Rectal smooth muscle tissue (tissue), 1 donor: ENCODE measurements around the gene DACH1.

ENCODE experiments used
- H3K27ac ChIP-seq: one replicate; pipeline ENCODE4 v1.7.0; 2013; ENCODE audit warnings: low read depth, low read length, inconsistent platforms
- H3K27me3 ChIP-seq: one replicate; pipeline ENCODE4 v1.7.0; 2013; ENCODE audit warnings: low read length; ENCODE audit not compliant: control insufficient read depth, insufficient read depth
- H3K36me3 ChIP-seq: one replicate; pipeline ENCODE4 v1.7.0; 2013; ENCODE audit warnings: low read length; ENCODE audit not compliant: control insufficient read depth, insufficient read depth
- H3K4me1 ChIP-seq: one replicate; pipeline ENCODE4 v1.7.0; 2013; ENCODE audit warnings: low read length; ENCODE audit not compliant: control insufficient read depth, insufficient read depth
- H3K4me3 ChIP-seq: one replicate; pipeline ENCODE4 v1.7.0; 2013; ENCODE audit warnings: low read length
- H3K9ac ChIP-seq: one replicate; pipeline ENCODE4 v1.7.0; 2013; ENCODE audit warnings: low read length

The DACH1 gene

DNA sequence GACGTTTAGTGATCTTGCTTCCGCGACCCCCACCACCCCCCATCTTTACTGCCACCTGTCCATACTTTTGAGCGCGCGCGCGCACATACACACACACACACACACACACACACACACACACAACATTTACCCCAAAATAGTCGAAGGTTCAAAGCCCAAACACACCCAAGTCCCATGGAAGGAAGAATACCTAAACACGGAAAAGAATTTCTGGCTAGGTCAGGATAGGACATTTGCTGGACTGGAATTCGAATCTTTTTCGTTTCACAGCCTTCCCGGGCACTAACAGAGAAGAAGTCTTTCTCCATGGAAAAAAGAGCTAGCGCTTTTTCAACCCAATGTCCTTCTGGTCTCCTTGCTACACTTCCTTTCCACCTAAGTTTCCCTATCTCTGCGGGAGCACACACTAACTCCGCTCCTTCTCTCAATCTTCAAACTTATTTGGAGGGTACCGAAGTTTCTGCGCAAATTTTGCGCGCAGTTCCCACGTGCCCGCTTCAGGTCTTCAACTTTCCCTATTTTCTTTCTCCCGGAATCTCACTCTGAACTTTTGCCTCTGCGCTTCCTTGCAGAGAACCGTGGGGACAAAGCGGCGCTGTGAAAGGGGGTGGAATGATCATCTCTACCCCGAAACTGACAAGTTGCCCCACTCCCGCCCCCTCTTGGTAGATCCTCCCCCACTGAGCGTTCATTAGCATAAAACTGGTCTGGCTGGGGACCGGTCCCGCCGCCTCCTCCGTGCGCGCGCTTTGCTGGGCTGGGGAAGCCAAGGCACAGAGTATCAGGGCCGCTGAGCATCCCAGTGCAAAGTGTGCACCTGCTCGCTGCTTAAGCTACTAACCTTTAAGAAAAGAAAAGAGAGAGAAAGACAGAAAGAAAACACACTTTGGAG, 2.7 kb downstream of the DACH1 start:
- Histone ChIP-seq H3K4me1 (no peaks in the 10 kb centered on the region), H3K36me3 (no peaks in the 10 kb centered on the region), H3K4me3 (peak overlapping the region; percentile 83), H3K27ac (no peak overlapping the region), H3K9ac (no peak overlapping the region), H3K27me3 (no peaks in the 10 kb centered on the region)

DNA sequence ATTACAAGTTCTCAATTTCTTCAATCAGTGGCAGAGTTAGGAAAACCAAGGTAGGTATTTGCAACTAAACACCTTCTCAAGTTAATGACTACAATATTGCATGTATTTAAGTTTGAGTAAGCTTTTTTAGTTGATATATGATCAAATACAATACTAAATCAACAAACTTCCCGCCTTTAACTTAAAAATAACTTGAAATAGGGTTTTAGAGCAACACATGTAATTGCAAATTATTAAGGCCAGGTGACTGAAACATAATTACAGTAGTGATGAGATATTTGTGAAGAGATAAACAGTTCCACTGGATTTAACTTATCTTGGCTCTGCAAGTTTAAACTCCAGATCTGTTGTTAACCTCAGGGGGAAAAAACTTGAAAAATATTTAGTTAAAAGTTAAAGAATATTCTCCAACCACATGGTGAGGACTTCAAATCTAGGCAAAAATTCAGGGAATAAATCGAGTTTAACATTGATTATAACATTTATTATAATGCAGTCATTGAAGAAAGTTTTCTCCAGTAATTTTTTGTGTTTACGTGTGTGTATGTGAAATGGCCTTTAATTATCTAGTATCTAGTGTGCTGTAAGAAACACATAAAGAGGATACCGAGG, 3.6 kb downstream of the DACH1 start:
- no peak overlapping the region for H3K4me3 ChIP-seq
- no peaks in the 10 kb centered on the region for H3K36me3 ChIP-seq
- no peaks in the 10 kb centered on the region for H3K4me1 ChIP-seq
- H3K27ac ChIP-seq, result no peak overlapping the region
- no peak overlapping the region for H3K9ac ChIP-seq
- H3K27me3 ChIP-seq, result no peaks in the 10 kb centered on the region

GRCh38 chr13:71862459-71862943, 4.5 kb downstream of the DACH1 start:
- Histone ChIP-seq H3K27ac (no peak overlapping the region), H3K4me1 (no peaks in the 10 kb centered on the region), H3K36me3 (no peaks in the 10 kb centered on the region), H3K27me3 (no peaks in the 10 kb centered on the region), H3K9ac (no peak overlapping the region), H3K4me3 (no peak overlapping the region)

DNA sequence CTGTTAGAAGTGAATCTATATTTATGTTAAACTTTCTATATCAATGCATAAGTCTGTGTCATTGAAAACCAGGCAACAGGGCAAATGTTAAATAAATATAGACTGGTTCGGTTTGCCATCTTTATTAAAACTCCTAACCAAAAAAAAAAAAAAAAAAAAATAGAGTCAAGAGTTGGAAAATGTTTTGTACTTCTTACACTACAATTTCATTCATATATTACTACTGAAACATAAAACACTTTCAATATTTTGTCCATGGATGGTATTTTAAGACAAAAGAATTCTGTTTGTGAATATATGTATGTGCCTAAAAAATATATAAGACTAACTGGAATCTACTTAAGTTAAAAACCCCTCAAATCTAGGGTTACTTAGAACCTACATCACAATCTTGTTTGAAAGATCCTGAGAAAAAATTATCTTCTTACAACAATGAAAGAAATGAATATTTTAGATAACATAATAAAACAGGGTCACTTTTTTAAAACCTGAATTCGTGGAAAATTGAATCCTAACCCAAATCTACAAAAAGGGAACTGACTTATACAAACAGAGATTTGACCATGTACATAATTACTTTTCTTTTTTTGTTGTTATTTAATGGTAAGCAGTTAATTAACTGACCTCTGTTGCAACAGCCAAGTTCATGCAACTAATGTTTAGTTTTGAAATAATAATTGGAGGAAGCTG, 5.1 kb downstream of the DACH1 start:
- no peak overlapping the region for H3K4me3 ChIP-seq
- no peak overlapping the region for H3K27ac ChIP-seq
- no peaks in the 10 kb centered on the region for H3K36me3 ChIP-seq
- H3K4me1 ChIP-seq, result no peaks in the 10 kb centered on the region
- no peak overlapping the region for H3K9ac ChIP-seq
- H3K27me3 ChIP-seq, result no peaks in the 10 kb centered on the region

DNA sequence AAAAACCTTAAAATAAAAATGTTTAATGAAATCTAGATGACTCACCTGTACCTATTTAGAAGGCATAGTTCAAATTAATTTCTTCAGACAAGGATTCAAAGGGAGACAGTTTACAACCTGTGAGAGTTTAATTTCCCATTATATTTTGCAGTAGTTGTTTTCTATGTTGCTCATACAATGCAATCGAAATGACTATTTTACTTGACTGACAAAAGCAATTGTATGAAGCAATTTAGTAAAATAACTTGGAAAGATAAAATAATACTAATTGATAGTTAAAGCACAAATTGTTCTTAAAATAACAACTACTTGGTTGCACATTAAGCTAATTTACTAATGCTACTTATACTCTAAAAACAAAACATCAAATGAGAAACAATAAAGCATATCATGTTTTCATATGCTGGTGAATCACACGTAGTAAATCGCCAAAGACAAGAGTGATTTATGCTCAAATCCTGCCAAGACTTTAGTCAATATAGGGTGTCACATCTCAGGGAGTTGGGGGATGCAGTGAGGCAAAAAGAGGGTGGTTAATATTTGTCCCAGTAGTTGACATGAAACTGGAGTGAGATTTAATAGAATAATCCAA, 6.4 kb downstream of the DACH1 start:
- H3K27me3 ChIP-seq, result no peaks in the 10 kb centered on the region
- no peak overlapping the region for H3K9ac ChIP-seq
- no peaks in the 10 kb centered on the region for H3K4me1 ChIP-seq
- H3K27ac ChIP-seq, result no peak overlapping the region
- H3K4me3 ChIP-seq, result no peak overlapping the region
- no peaks in the 10 kb centered on the region for H3K36me3 ChIP-seq

GRCh38 chr13:71858647-71859046, 8.4 kb downstream of the DACH1 start:
- no peak overlapping the region for H3K9ac ChIP-seq
- no peaks in the 10 kb centered on the region for H3K36me3 ChIP-seq
- no peak overlapping the region for H3K27ac ChIP-seq
- H3K4me3 ChIP-seq, result no peak overlapping the region
- no peaks in the 10 kb centered on the region for H3K27me3 ChIP-seq
- H3K4me1 ChIP-seq, result no peaks in the 10 kb centered on the region

DNA sequence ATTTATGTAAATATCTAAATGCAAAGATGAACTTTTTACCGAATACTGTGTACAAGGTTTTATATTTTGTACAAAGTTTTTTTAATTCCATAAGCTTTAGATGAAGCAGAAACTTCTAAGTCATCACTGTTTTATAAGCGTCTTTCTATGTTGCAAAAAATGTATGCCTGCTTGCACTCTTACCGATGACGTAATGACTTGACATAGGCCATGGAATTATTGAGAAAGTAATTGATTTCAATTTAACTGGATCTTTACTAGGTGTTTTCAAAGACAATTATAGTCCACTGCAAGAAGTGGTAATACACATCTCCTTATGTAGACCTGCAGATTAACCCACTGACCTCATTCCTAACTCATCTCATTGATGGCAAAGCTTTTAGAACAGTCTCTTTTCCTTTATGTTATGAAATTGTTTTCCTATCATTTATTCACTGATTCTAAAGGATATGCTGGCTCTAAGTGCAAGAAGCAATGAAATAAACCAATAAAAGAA, 10.4 kb downstream of the DACH1 start:
- no peak overlapping the region for H3K27ac ChIP-seq
- no peaks in the 10 kb centered on the region for H3K27me3 ChIP-seq
- H3K4me3 ChIP-seq, result no peak overlapping the region
- H3K9ac ChIP-seq, result no peak overlapping the region
- no peaks in the 10 kb centered on the region for H3K36me3 ChIP-seq
- no peaks in the 10 kb centered on the region for H3K4me1 ChIP-seq

DNA sequence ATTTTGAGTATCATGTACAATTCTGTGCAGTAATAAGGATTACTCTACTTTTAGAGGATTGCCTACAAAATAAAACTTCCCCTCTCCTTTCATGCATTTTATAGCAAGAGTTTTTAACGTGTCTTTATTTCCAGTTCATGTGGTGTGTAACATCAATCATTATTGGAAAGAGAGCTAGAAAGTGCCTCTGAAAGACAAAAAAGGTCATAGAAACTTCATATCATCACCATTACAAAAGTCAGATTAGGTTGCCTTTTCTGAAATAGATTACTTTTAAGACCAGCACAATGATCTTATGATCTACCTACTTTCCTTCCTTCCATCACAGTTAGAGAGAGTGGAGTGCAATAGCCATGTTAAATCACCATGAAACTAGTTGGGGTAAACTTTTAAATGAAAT, 12.6 kb downstream of the DACH1 start:
- Histone ChIP-seq H3K4me1 (no peaks in the 10 kb centered on the region), H3K36me3 (no peaks in the 10 kb centered on the region), H3K27ac (no peak overlapping the region), H3K4me3 (no peak overlapping the region), H3K27me3 (no peaks in the 10 kb centered on the region), H3K9ac (no peak overlapping the region)

GRCh38 chr13:71853725-71854124, 13.3 kb downstream of the DACH1 start:
- Histone ChIP-seq H3K4me3 (no peak overlapping the region), H3K27me3 (no peaks in the 10 kb centered on the region), H3K4me1 (no peaks in the 10 kb centered on the region), H3K36me3 (no peaks in the 10 kb centered on the region), H3K9ac (no peak overlapping the region), H3K27ac (no peak overlapping the region)

DNA sequence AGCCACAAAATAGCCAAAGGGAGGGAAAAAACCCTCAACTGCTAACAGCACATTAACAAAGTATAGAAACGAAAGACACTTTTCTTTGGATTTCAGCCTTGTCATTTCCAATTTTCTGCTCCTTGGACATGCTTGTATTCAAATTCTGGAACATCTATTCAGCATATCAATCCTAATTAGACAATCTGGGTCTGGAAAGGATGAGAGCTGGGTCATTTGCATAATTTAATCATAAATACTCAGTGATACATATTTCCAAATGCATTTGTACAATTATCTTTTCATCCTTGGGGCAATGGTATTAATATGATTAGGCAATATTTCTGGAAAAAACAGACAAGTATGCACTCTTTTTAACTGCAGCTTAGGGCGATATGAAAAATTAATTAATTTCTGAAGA, 14.3 kb downstream of the DACH1 start:
- Histone ChIP-seq H3K36me3 (no peaks in the 10 kb centered on the region), H3K27ac (no peak overlapping the region), H3K27me3 (no peaks in the 10 kb centered on the region)

DNA sequence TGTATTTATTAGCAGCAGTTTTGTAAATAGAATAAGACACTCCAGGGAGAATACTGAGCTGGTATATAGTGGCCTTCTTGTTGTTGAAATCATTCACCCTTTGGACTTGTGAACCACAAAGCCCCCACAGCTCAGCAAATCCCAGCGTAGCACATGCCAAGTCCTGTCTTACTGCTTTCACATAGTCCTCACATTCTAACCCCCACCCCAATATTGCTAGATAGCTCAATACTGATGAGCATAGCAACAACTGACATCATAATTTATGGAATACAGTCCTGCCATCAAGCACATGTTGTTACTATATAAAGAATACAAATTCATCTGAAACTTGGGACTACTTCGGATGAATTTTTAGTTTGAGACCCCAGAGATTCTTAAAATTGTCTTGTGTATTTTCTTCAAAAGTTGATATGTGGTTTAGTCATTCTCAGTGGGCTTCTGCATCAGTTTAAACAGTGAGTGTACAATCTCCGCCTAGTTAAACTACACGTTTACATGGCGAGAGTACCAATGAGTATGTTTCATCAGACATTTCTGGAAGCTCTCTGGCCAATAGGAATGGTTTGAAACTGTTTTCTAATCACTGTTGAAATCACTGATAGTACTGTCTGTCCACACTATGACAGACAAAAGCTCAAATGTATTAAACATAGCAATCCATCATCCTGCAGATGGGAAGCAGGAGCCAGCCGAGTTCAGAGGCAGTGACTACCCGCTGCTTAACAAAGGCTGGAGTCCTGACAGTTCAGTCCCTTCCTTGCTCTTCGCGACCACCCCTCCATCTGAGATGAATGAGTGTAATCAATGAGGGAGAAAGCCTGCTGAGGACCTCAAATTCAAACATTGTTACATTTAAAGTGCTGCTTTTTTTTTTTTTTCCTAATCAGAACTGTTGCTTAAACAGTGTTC, 15.2 kb downstream of the DACH1 start:
- Histone ChIP-seq H3K27me3 (no peaks in the 10 kb centered on the region), H3K4me3 (no peak overlapping the region), H3K27ac (no peak overlapping the region), H3K4me1 (no peaks in the 10 kb centered on the region), H3K9ac (no peak overlapping the region), H3K36me3 (no peaks in the 10 kb centered on the region)

More for the DNA sequence above, 14.3 kb downstream of the DACH1 start:
- H3K9ac ChIP-seq, result no peak overlapping the region
- no peaks in the 10 kb centered on the region for H3K4me1 ChIP-seq
- no peak overlapping the region for H3K4me3 ChIP-seq
